ENCODE results near the gene A2ML1. TPM values are rescaled to one million over a fixed set of nuclear protein-coding genes. Genes with fewer than 3 reads are reported as not detected.
"Not testable (repeated sequence)": the region's sequence is repeated elsewhere in the genome, so short reads cannot be mapped to it uniquely, and the experiment has no call there.

Gene A2ML1
- total RNA-seq, 1 experiment from 2014 or later = 3.3 TPM

GRCh38 chr12:8818526-8818925, 3.9 kb upstream of the A2ML1 start:
- no peak overlapping the region for H3K4me3 ChIP-seq (ENCODE audit: low read depth, low read length, poor library complexity, severe bottlenecking)
- no peak for DNase-seq (ENCODE audit: low spot score)
- BruUV-seq (replicated peaks) = no TSS peak
- H3K27me3 ChIP-seq (replicated peaks; ENCODE audit: insufficient read depth, low read depth, low read length, poor library complexity) = no peaks in the 10 kb centered on the region
- TF ChIP-seq, protein P1, sequence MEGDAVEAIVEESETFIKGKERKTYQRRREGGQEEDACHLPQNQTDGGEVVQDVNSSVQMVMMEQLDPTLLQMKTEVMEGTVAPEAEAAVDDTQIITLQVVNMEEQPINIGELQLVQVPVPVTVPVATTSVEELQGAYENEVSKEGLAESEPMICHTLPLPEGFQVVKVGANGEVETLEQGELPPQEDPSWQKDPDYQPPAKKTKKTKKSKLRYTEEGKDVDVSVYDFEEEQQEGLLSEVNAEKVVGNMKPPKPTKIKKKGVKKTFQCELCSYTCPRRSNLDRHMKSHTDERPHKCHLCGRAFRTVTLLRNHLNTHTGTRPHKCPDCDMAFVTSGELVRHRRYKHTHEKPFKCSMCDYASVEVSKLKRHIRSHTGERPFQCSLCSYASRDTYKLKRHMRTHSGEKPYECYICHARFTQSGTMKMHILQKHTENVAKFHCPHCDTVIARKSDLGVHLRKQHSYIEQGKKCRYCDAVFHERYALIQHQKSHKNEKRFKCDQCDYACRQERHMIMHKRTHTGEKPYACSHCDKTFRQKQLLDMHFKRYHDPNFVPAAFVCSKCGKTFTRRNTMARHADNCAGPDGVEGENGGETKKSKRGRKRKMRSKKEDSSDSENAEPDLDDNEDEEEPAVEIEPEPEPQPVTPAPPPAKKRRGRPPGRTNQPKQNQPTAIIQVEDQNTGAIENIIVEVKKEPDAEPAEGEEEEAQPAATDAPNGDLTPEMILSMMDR (conservative IDR thresholded peaks at IDR 0.05; ENCODE audit: low read depth, low read length) = no peak
- no peak for TF ChIP-seq EZH2 (IDR thresholded peaks at IDR 0.05; ENCODE audit: borderline replicate concordance, low read depth, low read length, poor library complexity, severe bottlenecking)
- intact Hi-C loops (cut with micrococcal nuclease; ENCODE audit: unreplicated experiment) = no loop called here
- ChIA-PET CTCF (no interaction called here), POLR2A (ENCODE audit: low non-redundant PET) (no interaction called here)
- H3K9me3 ChIP-seq (ENCODE audit: low read depth, low read length, poor library complexity, severe bottlenecking) = no peaks in the 10 kb centered on the region
- no peak overlapping the region for H3K27ac ChIP-seq (ENCODE audit: low read depth, low read length, poor library complexity, severe bottlenecking)
- no peaks in the 10 kb centered on the region for H3K4me1 ChIP-seq (ENCODE audit: insufficient read depth, low read length, poor library complexity, severe bottlenecking)
- no peaks in the 10 kb centered on the region for H3K36me3 ChIP-seq (ENCODE audit: insufficient read depth, low read length, poor library complexity, severe bottlenecking)

- Histone ChIP-seq H3K9me3 (ENCODE audit: low read depth, low read length, poor library complexity, severe bottlenecking) (no peaks in the 10 kb centered on the region), H3K36me3 (ENCODE audit: insufficient read depth, low read length, poor library complexity, severe bottlenecking) (no peaks in the 10 kb centered on the region), H3K27ac (ENCODE audit: low read depth, low read length, poor library complexity, severe bottlenecking) (no peak overlapping the region), H3K4me1 (ENCODE audit: insufficient read depth, low read length, poor library complexity, severe bottlenecking) (no peaks in the 10 kb centered on the region), H3K27me3 (replicated peaks; ENCODE audit: insufficient read depth, low read depth, low read length, poor library complexity) (no peaks in the 10 kb centered on the region), H3K4me3 (ENCODE audit: low read depth, low read length, poor library complexity, severe bottlenecking) (no peak overlapping the region)
- ChIA-PET CTCF (no interaction called here), POLR2A (ENCODE audit: low non-redundant PET) (no interaction called here)
- intact Hi-C loops (cut with micrococcal nuclease; ENCODE audit: unreplicated experiment) = no loop called here
- no peak for DNase-seq (ENCODE audit: low spot score)
- TF ChIP-seq EZH2 (IDR thresholded peaks at IDR 0.05; ENCODE audit: borderline replicate concordance, low read depth, low read length, poor library complexity, severe bottlenecking) = no peak
- TF ChIP-seq, protein P1 (conservative IDR thresholded peaks at IDR 0.05; ENCODE audit: low read depth, low read length) = no peak
- no TSS peak for BruUV-seq (replicated peaks)
Observed at GRCh38 chr12:8819666-8819980, 2.8 kb upstream of the A2ML1 start.

- CTCF ChIA-PET; H3K9me3 ChIP-seq (ENCODE audit: low read depth, low read length, poor library complexity, severe bottlenecking); POLR2A ChIA-PET (ENCODE audit: low non-redundant PET); H3K36me3 ChIP-seq (ENCODE audit: insufficient read depth, low read length, poor library complexity, severe bottlenecking); BruUV-seq (replicated peaks); H3K27me3 ChIP-seq (replicated peaks; ENCODE audit: insufficient read depth, low read depth, low read length, poor library complexity); H3K4me1 ChIP-seq (ENCODE audit: insufficient read depth, low read length, poor library complexity, severe bottlenecking); H3K27ac ChIP-seq (ENCODE audit: low read depth, low read length, poor library complexity, severe bottlenecking); H3K4me3 ChIP-seq (ENCODE audit: low read depth, low read length, poor library complexity, severe bottlenecking); intact Hi-C loops (cut with micrococcal nuclease; ENCODE audit: unreplicated experiment); DNase-seq (ENCODE audit: low spot score): not testable (repeated sequence)
Observed at GRCh38 chr12:8820676-8821407, 1.6 kb upstream of the A2ML1 start.

DNA sequence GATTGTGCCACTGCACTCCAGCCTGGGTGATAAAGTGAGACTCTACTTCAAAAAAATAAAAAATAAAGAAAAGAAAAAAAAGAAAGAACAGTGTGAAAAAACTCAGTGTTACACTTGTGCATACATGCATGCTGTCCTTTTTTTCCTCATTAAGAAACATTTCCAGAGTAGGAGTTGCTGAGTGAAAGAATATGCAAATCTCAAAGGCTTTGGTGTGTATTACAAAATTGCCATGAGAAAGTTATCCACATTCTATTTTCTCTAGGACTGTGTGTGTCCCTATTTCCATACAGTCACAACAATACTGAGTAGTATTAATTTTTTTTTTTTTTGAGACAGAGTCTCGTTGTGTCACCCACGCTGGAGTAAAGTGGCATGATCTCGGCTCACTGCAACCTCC, 830 bp upstream of the A2ML1 start:
- no peaks in the 10 kb centered on the region for H3K27me3 ChIP-seq (replicated peaks; ENCODE audit: insufficient read depth, low read depth, low read length, poor library complexity)
- no TSS peak for BruUV-seq (replicated peaks)
- no peaks in the 10 kb centered on the region for H3K36me3 ChIP-seq (ENCODE audit: insufficient read depth, low read length, poor library complexity, severe bottlenecking)
- TF ChIP-seq, protein P1 (conservative IDR thresholded peaks at IDR 0.05; ENCODE audit: low read depth, low read length) = no peak
- no peak for TF ChIP-seq EZH2 (IDR thresholded peaks at IDR 0.05; ENCODE audit: borderline replicate concordance, low read depth, low read length, poor library complexity, severe bottlenecking)
- CTCF ChIA-PET = no interaction called here
- DNase-seq (ENCODE audit: low spot score) = no peak
- H3K27ac ChIP-seq (ENCODE audit: low read depth, low read length, poor library complexity, severe bottlenecking) = no peak overlapping the region
- intact Hi-C loops (cut with micrococcal nuclease; ENCODE audit: unreplicated experiment) = no loop called here
- no peak overlapping the region for H3K4me3 ChIP-seq (ENCODE audit: low read depth, low read length, poor library complexity, severe bottlenecking)
- H3K4me1 ChIP-seq (ENCODE audit: insufficient read depth, low read length, poor library complexity, severe bottlenecking) = no peaks in the 10 kb centered on the region
- H3K9me3 ChIP-seq (ENCODE audit: low read depth, low read length, poor library complexity, severe bottlenecking) = no peaks in the 10 kb centered on the region
- POLR2A ChIA-PET (ENCODE audit: low non-redundant PET) = no interaction called here
